K562 (cell line): ENCODE data around the gene AAGAB. TPM values are rescaled to one million over a fixed set of nuclear protein-coding genes. Genes with fewer than 3 reads are reported as not detected.

Experiments used
- BRCA1 ChIP-seq, 2 experiments: fragments of 450-650 bp in 1 of 2; sonication (generic) in 1 of 2; formaldehyde crosslinking in 1 of 2; IDR thresholded peaks; 2 replicates each; pipeline versions ENCODE4 v1.5.0 to v1.6.1; 2017 to 2020; ENCODE audit warnings: mild to moderate bottlenecking in 1 of 2, missing genetic modification reagents in 1 of 2
- CHCHD3 ChIP-seq: fragments of 250-450 bp; sonication (Bioruptor Pico); IDR thresholded peaks from 2 replicates; pipeline ENCODE4 v2.1.2; 2022; ENCODE audit warnings: mild to moderate bottlenecking
- MED1 ChIP-seq: sonication (generic); formaldehyde crosslinking; IDR thresholded peaks from 2 replicates; pipeline ENCODE4 v1.8.1; 2023; ENCODE audit warnings: missing genetic modification reagents, borderline replicate concordance
- NCOR1 ChIP-seq: fragments of 450-650 bp; IDR thresholded peaks from 2 replicates; pipeline ENCODE4 v1.6.1; 2016; ENCODE audit warnings: mild to moderate bottlenecking, moderate library complexity
- PHTF2 ChIP-seq: fragments of 250-450 bp; sonication (Bioruptor Pico); IDR thresholded peaks from 2 replicates; pipeline ENCODE4 v1.5.0; 2021; ENCODE audit warnings: mild to moderate bottlenecking
- RBM14 ChIP-seq: fragments of 200-400 bp; formaldehyde crosslinking; IDR thresholded peaks from 2 replicates; pipeline ENCODE4 v1.6.1; 2018; ENCODE audit warnings: low read depth, mild to moderate bottlenecking, low read length, moderate library complexity, borderline replicate concordance; ENCODE audit not compliant: insufficient read depth
- RFX5 ChIP-seq: IDR thresholded peaks from 2 replicates; pipeline ENCODE4 v1.6.1; 2011; ENCODE audit warnings: low read depth, mild to moderate bottlenecking, improper control_type of control experiment, low read length
- SAFB2 ChIP-seq: fragments of 200-400 bp; formaldehyde crosslinking; IDR thresholded peaks from 2 replicates; pipeline ENCODE4 v1.6.1; 2018; ENCODE audit warnings: borderline replicate concordance, low read length, low read depth, moderate library complexity; ENCODE audit not compliant: severe bottlenecking
- STAT5B ChIP-seq: fragments of 250-450 bp; sonication (Bioruptor Pico); IDR thresholded peaks from 2 replicates; pipeline ENCODE4 v1.8.0; 2021; ENCODE audit warnings: mild to moderate bottlenecking, inconsistent platforms
- UBTF ChIP-seq, 2 experiments: IDR thresholded peaks; 2 replicates each; pipeline ENCODE4 v1.6.1; 2012; ENCODE audit warnings: improper control_type of control experiment in 2 of 2, low read depth in 2 of 2, low read length in 2 of 2, borderline replicate concordance in 1 of 2
- ZBTB9 ChIP-seq: fragments of 450-650 bp; formaldehyde crosslinking; IDR thresholded peaks from 2 replicates; pipeline ENCODE4 v1.4.0; 2020; ENCODE audit warnings: mild to moderate bottlenecking, moderate library complexity
- ZKSCAN8 ChIP-seq: fragments of 200-800 bp; sonication (Bioruptor generic); IDR thresholded peaks from 2 replicates; pipeline ENCODE4 v1.6.1; 2016; ENCODE audit warnings: missing genetic modification characterization, missing compliant biosample characterization
- ZNF134 ChIP-seq: fragments of 250-450 bp; sonication (Bioruptor Pico); conservative IDR thresholded peaks from 2 replicates; pipeline ENCODE4 v1.4.0; 2020
- ZNF277 ChIP-seq: fragments of 250-450 bp; sonication (Bioruptor Pico); IDR thresholded peaks from 2 replicates; pipeline ENCODE4 v1.8.0; 2022; ENCODE audit warnings: inconsistent platforms, mild to moderate bottlenecking, moderate library complexity, borderline replicate concordance
- ZNF589 ChIP-seq: fragments of 200-800 bp; sonication (Bioruptor generic); IDR thresholded peaks from 2 replicates; pipeline ENCODE4 v1.6.1; 2016; ENCODE audit warnings: low read depth, missing genetic modification characterization, missing compliant biosample characterization
- ZNF76 ChIP-seq: fragments of 250-450 bp; sonication (Bioruptor Pico); IDR thresholded peaks from 2 replicates; pipeline ENCODE4 v1.4.0; 2020; ENCODE audit warnings: mild to moderate bottlenecking, moderate library complexity, borderline replicate concordance
- polyA plus RNA-seq, 8 experiments: library from polyadenylated mRNA; depleted of rRNA in 4 of 8; stranded (reverse) in 5 of 8; unstranded in 3 of 8; fragments of >200 nt; fragmentation: Nextera tagmentation in 2 of 8; fragmentation: Illumina TruSeq in 1 of 8; extraction: Ambion mirVana in 2 of 8; extraction: Trizol in 1 of 8; gene quantifications; 2 replicates each; pipeline versions ENCODE4 v1.2.1 to v1.2.3, GENCODE V29; 2011 to 2014; ENCODE audit warnings: inconsistent platforms in 1 of 8, missing spikeins in 1 of 8
- total RNA-seq, 7 experiments: library from RNA; depleted of rRNA in 6 of 7; stranded (reverse); fragments of >200 nt in 6 of 7; fragmentation: Illumina TruSeq in 2 of 7; extraction: Trizol in 2 of 7; gene quantifications; 2 replicates each; pipeline versions ENCODE4 v1.2.1 to v1.2.3, GENCODE V29; 2011 to 2021; ENCODE audit warnings: low replicate concordance in 1 of 7
- TF ChIP-seq, protein P1 (sequence below): sonication (generic); formaldehyde crosslinking; IDR thresholded peaks from 2 replicates; pipeline ENCODE4 v1.8.1; 2023; ENCODE audit warnings: mild to moderate bottlenecking, missing genetic modification reagents
- TF ChIP-seq, protein P2 (sequence below): fragments of 250-450 bp; sonication (Bioruptor Pico); IDR thresholded peaks from 2 replicates; pipeline ENCODE4 v1.4.0; 2020; ENCODE audit warnings: mild to moderate bottlenecking

AAGAB gene
- total and polyA plus RNA-seq, 9 of the 15 experiments (the other 6 are each of a cell fraction or from before 2014, with no cell fraction given): 17.8 to 109 (median 58.3) TPM

DNA sequence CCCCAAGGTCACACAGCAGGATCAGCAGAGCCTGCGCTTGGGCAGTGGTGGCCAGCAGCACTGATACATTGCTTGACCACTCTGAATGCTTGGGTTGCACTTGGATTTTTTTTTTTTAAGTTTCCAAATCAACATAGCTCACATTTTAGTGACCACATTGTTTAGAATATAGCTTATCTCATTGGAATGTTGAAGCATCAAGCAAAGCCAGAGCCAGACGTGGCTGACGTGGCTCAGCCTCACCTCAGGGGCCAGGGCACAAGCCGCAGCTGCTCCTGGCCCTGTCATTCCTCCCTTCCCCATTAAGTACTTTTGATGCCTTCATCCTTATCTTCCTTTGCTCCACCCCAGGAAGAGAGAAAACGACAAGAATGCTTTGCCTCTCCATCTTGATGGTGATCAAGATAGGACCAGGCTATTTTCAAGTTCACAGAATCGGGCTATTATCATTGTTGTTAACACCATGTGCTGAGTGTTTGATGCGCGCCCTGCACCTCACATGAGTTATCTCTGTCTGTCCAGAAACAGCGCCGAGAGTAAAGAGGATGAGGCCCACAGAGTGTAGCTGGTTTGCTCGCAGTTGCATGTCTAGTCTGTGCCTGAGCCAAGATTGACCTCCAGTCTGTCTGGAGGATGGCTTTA is 75.8 kb downstream of the AAGAB start (continued):
- TF ChIP-seq UBTF (IDR thresholded peaks at IDR 0.05; ENCODE audit: borderline replicate concordance in 1 of 2, low read depth in 2 of 2, low read length in 2 of 2): 0 out of 4 replicates have a peak, but pooled peaks of 1 of the 2 experiments have one; percentile 21
- no peak for TF ChIP-seq PHTF2
- TF ChIP-seq SAFB2: no peak
- TF ChIP-seq ZNF277 (CRISPR knock-in tag): no peak
- peak; percentile 80 for TF ChIP-seq NCOR1
- no peak for TF ChIP-seq RBM14
- no peak for TF ChIP-seq MED1 (CRISPR knock-in tag)
- TF ChIP-seq, protein P1, sequence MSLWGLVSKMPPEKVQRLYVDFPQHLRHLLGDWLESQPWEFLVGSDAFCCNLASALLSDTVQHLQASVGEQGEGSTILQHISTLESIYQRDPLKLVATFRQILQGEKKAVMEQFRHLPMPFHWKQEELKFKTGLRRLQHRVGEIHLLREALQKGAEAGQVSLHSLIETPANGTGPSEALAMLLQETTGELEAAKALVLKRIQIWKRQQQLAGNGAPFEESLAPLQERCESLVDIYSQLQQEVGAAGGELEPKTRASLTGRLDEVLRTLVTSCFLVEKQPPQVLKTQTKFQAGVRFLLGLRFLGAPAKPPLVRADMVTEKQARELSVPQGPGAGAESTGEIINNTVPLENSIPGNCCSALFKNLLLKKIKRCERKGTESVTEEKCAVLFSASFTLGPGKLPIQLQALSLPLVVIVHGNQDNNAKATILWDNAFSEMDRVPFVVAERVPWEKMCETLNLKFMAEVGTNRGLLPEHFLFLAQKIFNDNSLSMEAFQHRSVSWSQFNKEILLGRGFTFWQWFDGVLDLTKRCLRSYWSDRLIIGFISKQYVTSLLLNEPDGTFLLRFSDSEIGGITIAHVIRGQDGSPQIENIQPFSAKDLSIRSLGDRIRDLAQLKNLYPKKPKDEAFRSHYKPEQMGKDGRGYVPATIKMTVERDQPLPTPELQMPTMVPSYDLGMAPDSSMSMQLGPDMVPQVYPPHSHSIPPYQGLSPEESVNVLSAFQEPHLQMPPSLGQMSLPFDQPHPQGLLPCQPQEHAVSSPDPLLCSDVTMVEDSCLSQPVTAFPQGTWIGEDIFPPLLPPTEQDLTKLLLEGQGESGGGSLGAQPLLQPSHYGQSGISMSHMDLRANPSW (CRISPR knock-in tag): no peak
- no peak for TF ChIP-seq BRCA1 (IDR thresholded peaks at IDR 0.05)
- TF ChIP-seq BRCA1 (CRISPR knock-in tag; IDR thresholded peaks at IDR 0.05): no peak
- TF ChIP-seq RFX5: no peak
- TF ChIP-seq CHCHD3 (CRISPR knock-in tag): no peak
- TF ChIP-seq ZNF76 (CRISPR knock-in tag): no peak
- no peak; the same call in 1 of the 2 replicates for TF ChIP-seq ZNF134 (CRISPR knock-in tag)
- no peak for TF ChIP-seq STAT5B (CRISPR knock-in tag)
- TF ChIP-seq ZKSCAN8 (CRISPR knock-in tag): no peak
- TF ChIP-seq, protein P2, sequence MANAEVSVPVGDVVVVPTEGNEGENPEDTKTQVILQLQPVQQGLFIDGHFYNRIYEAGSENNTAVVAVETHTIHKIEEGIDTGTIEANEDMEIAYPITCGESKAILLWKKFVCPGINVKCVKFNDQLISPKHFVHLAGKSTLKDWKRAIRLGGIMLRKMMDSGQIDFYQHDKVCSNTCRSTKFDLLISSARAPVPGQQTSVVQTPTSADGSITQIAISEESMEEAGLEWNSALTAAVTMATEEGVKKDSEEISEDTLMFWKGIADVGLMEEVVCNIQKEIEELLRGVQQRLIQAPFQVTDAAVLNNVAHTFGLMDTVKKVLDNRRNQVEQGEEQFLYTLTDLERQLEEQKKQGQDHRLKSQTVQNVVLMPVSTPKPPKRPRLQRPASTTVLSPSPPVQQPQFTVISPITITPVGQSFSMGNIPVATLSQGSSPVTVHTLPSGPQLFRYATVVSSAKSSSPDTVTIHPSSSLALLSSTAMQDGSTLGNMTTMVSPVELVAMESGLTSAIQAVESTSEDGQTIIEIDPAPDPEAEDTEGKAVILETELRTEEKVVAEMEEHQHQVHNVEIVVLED (CRISPR knock-in tag): no peak
- TF ChIP-seq ZBTB9: no peak; the same call in 1 of the 2 replicates
- peak; percentile 83; the same call in 1 of the 2 replicates for TF ChIP-seq ZNF589
